ACC112 (cell line): Measurements from ENCODE around the gene PABPN1.

Experiments
- H2AFZ ChIP-seq: fragments of 200-600 bp; sonication (generic); one replicate; pipeline ENCODE4 v1.6.0; 2017; ENCODE audit warnings: antibody characterized with exemption, low read length; ENCODE audit not compliant: unreplicated experiment
- H3K27ac ChIP-seq: fragments of 200-600 bp; sonication (generic); 2 replicates; pipeline ENCODE4 v1.5.1; 2014; ENCODE audit warnings: low read depth, mild to moderate bottlenecking, antibody characterized with exemption, low read length, moderate library complexity
- H3K27me3 ChIP-seq: fragments of 200-600 bp; sonication (generic); 2 replicates; pipeline ENCODE4 v1.6.1; 2014; ENCODE audit warnings: mild to moderate bottlenecking, antibody characterized with exemption, low read length, moderate library complexity, mixed read lengths; ENCODE audit not compliant: insufficient read depth
- H3K36me3 ChIP-seq: fragments of 200-600 bp; sonication (generic); 2 replicates; pipeline ENCODE4 v1.6.1; 2016; ENCODE audit warnings: mild to moderate bottlenecking, antibody characterized with exemption, low read length, moderate library complexity, mixed read lengths; ENCODE audit not compliant: insufficient read depth
- H3K4me1 ChIP-seq: fragments of 200-600 bp; sonication (generic); one replicate; pipeline ENCODE4 v1.6.1; 2016; ENCODE audit warnings: low read length, mixed read lengths; ENCODE audit not compliant: insufficient read depth, unreplicated experiment, control insufficient read depth
- H3K4me3 ChIP-seq: fragments of 200-600 bp; sonication (generic); 2 replicates; pipeline ENCODE4 v1.5.1; 2014; ENCODE audit warnings: mild to moderate bottlenecking, low read depth, low read length
- H3K79me2 ChIP-seq: fragments of 200-600 bp; sonication (generic); one replicate; pipeline ENCODE4 v1.6.0; 2016; ENCODE audit warnings: low read length; ENCODE audit not compliant: control insufficient read depth, unreplicated experiment, insufficient read depth

The PABPN1 gene

DNA sequence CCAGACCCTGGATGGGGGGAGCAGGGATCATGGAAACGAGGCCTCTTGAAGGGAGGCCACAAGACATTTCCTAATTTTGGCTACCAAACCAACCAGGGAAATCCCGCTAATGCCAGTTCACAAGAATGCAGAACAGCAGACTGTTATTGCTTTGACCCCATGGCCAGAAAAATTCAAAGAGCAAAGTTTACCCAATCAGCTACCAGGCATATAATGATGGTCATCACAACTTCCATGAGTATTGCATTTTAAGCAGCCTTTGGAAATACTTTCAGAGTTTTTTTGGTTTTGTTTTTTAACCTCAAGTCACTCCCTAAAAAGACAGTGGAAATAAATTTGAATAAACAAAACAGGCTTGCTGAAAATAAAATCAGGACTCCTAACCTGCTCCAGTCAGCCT is 51.3 kb downstream of the PABPN1 start, which contains the start of gene IL25:
Gene IL25 (plus strand): TSS at position 301 of the 400 bp plus-strand sequence.
- Histone ChIP-seq H3K27ac (no peak within 1 kb of the TSS), H3K36me3 (no peaks in the 10 kb centered on the region), H3K4me3 (no peak within 1 kb of the TSS), H3K79me2 (no peaks in the 10 kb centered on the region), H2AFZ (no peak within 1 kb of the TSS), H3K4me1 (no peaks in the 10 kb centered on the region), H3K27me3 (peaks cover 22% of the 10 kb centered on the region)

DNA sequence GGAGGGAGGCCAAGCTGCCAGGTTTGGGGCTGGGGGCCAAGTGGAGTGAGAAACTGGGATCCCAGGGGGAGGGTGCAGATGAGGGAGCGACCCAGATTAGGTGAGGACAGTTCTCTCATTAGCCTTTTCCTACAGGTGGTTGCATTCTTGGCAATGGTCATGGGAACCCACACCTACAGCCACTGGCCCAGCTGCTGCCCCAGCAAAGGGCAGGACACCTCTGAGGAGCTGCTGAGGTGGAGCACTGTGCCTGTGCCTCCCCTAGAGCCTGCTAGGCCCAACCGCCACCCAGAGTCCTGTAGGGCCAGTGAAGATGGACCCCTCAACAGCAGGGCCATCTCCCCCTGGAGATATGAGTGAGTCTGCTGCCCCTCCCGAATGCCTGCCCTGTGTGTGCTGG is 51.8 kb downstream of the PABPN1 start:
- no peaks in the 10 kb centered on the region for H3K36me3 ChIP-seq
- peaks cover 22% of the 10 kb centered on the region for H3K27me3 ChIP-seq
- no peaks in the 10 kb centered on the region for H3K79me2 ChIP-seq
- H3K4me3 ChIP-seq: no peak overlapping the region
- H3K4me1 ChIP-seq: no peaks in the 10 kb centered on the region
- H3K27ac ChIP-seq: no peak overlapping the region
- H2AFZ ChIP-seq: no peak overlapping the region
